NCI-H748 treated with DMSO at 0.1 percent for 48 hours (cell line): ENCODE measurements around the gene CBFA2T3.

Source experiments
- DNase-seq: peaks from one replicate; lab custom pipeline; 2025; lab: John Stamatoyannopoulos, UW

Gene CBFA2T3

DNA sequence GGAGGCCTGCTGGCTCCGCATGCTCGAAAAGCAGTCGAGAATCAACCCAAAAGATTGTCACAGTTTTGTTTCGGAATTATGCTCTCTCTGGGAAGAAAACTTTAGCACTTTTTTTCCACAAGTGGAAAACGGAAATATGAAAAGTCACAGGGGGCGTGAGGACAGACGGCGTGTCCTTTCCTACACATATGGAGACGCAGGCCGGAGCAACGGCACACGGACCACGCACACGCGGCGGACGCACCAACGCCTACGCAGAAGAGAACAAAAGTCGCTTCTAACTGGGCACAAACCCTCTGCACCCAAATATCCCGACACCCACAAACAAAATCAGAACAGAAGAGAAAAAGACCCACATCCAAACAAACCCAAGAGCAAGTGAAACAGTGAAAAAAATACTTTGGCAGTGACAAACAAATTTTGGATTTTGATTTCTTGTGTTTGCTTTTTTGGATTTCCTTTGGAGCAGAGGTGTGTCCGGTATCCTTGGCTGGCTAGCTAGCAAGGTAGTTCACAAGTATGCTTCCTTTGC is 101.2 kb downstream of the CBFA2T3 start:
- no peak for DNase-seq

DNA sequence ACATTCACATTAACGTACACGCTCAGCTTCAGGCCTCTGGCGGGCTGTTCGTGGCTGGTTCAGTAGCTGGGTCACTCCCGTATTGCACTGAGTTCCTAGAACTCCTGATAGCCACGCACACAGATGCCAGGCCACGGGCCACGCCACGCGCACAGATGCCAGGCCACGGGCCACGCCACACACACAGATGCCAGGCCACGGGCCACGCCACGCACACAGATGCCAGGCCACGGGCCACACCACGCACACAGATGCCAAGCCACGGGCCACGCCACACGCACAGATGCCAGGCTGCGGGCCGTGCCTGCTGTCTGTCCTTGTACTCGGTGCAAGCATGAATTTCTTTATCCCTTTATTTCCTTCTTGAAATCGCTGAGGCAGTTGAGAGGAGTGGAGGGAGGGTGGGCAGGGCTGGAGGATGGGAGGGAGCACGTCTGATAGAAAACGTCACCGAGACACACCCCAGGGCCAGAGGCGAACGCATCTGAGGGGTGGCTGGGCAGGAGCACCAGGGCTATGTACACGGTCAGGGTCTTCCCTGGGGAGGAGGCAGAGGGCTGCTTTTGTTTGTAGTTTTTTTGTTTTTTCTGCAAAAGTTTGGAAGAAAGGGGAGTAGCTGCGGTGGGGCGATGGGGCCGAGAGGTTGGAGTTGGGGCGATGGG is 101.9 kb downstream of the CBFA2T3 start:
- no peak for DNase-seq

DNA sequence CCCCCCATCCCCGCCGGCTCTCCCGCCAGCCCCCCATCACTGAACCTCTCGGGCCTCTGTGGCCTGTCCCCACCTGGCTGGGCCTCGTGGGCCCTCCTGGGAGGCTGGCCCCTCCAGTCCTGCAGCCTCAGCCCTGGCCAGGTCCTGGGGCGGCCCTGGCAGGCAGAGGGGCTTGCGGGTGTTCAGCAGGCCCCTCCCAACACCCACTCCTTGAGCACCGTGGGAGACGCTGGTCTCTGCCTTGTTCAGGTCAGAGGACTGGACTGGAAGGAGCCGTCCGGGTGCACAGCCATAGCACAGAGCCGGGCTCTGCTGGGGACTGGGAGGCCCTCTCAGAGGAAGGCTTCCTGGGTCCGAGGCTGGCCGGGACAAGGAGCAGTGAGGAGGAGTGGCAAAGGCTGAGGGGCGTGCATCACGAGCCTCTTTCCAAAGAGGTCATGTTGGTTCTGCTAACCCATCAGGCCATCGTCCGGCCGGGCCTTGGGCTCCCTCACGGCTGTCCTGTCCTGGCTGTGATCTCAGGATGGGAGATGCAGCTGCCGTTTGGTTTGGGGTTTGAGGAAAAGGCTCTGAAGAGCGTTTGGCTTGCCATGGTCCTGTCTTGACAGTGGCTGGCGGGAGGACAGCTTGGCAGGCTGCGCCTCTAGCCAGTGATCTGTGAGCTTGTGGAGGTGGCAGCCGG is 104.2 kb downstream of the CBFA2T3 start:
- no peak for DNase-seq

DNA sequence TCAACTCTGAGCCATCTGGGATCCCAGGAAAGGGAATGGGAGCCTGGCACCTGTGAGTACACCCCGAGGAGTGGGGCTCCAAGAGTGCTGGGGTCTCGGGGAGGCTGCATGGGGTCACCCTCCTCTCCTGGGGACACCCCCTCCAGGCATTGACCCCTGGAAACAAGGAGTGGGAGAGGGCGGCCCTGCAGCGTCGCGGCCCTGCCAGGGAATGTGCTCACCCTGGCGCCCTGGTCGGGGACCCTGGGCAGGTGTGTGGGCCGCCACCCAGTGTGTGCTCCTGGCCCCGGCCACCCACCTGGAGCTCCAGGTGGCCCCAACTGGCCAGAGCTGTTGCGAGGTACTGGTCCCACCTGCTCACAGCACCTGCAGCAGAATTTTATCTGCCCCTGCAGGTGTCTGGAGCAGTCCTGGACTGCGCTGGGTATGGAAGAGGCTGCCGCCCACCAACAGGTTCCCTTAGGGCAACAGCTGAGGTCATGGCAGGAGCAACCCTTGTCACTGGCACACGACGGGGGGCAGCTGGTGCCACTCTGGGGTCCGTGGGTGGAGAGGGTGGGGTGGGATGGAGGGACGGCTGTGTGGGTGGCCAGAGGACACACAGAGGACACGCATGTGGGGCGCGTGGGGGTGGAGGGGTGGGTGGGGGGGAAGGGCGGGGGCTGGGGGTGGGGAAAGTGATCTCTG is 105.1 kb downstream of the CBFA2T3 start:
- no peak for DNase-seq

DNA sequence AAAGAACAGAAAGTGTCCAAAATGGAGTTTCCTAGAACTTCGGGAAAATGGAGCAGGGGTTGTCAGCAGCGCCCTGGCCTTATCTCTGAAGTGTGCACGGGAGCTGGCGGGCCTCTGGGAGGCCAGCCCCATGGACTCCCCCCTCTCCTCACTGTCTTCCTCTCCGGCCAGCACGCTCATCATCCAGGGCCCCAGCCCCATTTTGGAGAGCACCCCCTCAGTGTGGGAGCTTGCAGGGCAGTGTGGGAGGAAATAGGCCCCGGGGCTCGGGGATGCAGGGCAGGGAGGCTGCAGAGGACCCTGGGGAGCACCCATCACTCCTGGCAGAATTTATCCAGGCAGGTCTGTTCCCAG is 105.7 kb downstream of the CBFA2T3 start:
- no peak for DNase-seq

DNA sequence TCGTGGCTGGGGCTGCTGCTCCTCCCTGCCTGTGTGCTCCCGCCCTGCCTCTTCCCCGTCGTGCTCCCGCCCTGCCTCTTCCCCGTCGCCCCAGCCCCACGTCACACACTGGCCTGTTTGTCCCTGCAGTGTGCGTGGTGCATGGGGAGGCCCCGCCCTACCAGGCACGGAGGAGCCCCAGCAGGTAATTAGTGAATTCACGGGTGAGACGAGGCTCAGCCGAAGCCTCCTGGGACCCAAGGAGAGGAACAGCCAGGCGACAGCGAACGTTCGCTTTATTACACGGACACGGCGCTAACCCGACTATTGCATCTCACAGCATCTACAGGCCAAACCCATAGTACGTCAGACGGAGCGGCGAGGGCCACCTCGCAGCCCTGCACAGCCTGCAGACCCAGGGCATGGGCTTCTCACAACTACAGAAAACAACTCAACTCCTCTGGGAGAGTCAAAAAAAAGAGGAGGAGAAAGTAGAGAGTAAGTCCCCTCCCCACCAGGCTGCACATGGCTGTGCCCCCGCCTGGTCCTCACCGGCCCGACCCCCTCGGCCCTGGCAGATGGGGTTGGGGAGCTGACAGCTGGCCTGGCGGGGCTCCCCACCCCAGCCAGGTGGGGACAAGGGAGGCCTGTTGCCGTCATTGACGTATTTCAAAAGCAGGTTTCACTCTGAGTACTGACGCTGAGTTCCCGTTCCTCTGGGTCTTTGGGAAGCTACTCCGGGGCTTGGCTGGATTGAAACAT is 106.2 kb downstream of the CBFA2T3 start:
- DNase-seq, result no peak

DNA sequence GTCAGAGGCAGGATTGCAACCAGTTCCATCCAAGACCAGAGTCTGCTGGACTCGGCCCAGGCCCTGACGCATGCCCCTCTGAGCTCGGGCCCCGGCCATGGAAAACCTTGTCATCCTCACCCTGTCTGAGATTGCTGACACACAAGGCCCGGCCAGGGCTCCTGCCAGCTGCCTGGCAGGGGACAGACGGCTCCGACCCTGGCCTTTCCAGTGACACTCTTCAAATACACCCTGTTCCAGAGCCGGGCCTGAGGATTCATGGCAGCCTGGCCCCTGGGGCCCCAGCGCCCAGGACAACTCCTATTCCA is 107.4 kb downstream of the CBFA2T3 start:
- no peak for DNase-seq

DNA sequence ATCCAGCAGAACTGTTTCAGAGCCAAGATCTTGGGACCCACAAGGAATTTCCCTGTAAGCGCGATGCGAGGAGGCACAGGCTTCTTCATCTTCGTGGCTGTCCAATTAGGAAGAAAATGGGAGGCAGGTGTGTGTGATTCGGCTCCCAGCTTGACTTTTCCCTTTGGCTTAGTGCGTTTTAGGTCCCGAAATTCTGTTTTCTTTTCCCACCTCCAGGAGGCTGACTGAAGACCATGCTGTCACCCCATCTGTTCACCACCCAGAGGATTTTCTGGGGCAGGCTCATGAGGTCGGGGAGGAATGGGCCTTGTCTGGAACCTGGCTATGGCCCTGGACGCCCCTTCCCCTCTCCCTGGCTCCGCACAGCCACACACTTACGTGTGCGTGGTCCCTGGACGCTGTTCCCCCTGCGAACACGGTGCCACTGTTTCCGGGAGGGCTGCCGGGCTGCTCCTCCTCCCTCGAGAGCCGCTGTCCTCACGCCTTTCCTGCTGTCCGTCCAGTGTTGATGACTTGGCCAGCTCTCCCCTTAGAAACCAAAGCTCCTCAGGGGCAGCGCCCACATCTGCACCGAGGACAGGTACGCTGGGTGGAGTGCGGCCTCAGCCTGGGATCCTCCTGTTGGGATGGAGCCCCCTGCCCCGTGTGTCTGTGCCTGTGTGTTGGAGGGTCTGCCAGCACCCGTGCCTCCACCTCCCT is 107.9 kb downstream of the CBFA2T3 start:
- no peak for DNase-seq

DNA sequence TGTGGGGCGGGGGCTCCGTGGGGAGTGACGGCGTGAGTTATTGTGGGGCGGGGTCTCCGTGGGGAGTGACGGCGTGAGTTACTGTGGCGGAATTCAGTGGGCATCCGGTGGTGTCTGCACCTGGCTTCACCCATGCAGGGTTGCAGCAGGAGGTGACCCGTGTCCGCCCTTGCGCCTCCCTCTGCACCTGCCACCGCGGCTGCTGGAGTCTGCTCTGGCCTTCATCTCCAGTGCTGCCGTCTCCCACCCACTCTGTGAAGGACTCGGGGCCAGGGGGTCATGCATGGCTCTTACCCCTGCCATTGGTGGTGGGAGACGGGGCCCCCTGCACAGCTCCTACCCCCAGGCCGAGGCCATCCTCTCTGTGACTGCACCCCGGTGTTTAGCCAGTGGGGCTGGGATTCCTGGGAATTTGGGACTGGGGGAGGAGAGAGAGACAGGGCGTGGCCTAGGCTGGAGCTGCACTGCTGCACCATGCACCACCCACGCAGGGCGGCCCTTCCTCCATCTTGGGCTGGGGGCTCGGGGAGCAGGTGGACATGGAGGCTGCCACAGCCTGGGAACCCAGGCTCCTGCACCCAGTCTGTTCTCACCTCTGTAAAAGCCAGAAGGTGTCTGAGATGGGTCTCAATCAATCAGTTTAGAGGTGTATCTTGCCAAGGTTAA is 109.3 kb downstream of the CBFA2T3 start:
- DNase-seq, result no peak

DNA sequence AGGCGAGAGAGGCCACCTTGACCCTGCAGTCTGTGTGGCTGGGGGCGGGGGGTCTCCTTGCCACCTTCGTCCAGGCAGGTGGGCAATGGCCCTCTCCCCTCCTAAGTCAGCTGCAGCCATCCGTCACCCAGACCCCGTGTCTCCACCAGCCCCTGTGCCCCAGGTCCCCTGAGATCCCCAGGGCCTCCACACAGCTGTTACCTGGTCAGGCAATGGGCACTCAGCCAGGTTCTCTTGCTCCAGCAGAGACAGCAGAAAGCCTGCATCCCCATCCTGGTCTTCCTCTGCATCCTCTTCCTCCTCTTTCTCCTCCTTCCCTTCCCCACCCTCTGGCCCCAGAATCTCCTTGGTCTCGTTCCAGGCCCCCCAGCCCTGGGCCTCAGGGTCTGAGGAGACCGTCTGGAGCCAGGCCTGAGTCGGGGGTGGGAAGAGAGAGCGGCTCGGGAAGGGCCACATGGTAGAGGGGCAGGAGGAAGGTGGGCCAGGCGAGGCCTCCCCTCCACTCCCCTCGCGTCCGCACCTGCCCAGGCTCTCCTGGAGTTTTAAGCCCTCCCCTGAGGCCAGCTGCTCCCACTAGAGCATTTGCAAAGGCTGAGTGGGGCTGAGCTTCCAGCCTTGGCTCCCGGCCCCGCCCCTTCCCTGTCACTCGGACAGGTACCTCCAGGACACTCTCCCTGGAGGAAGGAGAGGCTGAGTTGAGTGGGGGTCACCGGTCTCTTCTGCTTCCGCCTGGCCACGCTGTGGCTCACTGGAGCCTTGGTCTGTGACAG is 110.7 kb downstream of the CBFA2T3 start, which contains the start of gene PABPN1L:
Gene PABPN1L (minus strand): TSS at position 510 of the 770 bp plus-strand sequence. CDS start 54 bp downstream, at position 456.
- no peak for DNase-seq

DNA sequence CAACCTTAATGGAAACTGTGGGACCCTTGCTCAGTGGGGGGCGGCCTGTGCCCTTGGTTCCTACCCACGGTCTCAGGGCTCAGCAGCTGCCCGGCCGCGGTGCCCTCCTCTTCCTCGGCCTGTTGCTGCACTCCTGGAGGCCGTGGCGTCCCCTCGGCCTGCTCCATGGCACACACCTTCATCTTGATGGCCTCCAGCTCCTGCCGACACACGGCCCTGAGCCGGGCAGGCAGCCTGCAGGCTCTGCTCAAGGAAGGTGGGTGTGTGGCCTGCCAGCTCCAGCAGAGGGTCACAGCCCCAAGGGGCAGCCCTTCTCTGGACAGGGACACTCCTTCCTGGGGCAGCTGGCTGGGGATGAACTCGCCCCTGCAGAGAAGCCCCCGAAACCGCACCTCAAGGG is 111.3 kb downstream of the CBFA2T3 start:
- DNase-seq, result no peak

DNA sequence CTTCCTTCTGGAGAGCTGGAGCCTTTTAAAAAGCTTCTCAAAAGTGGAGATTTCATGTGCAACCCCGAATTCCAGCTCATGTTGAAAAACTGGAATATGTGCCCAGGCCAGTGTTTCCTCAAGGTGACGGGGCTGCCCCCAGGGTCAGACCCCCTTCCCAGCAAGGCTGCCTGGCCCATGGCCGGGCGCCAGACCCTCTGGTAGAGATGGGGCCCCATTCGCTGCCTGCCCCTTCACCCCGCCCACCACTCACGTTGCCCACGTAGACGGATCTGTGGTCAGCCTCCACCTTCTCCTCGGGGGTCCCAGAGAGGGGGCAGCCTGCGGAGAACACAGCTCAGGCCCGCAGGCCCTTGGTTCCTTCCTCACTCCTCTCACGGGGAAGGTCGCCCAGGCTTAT is 111.7 kb downstream of the CBFA2T3 start:
- no peak for DNase-seq

DNA sequence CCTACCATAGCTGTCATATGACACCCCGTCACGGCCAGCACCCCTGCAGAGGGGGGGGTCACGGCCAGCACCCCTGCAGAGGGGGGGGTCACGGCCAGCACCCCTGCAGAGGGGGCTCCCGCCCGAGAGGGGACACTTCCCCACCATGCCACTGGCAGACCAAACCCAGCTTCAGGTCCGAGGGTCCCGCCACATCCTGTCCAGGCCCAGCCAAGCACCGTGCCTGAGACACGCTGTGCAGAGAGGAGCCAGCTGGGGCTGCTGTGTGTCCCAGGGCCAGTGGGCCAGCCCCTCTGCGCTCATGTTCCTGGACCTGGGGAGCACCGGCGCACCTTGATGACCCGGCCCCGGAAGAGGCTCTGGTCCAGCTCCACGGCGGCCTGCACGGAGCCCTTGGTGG is 112.5 kb downstream of the CBFA2T3 start:
- no peak for DNase-seq

DNA sequence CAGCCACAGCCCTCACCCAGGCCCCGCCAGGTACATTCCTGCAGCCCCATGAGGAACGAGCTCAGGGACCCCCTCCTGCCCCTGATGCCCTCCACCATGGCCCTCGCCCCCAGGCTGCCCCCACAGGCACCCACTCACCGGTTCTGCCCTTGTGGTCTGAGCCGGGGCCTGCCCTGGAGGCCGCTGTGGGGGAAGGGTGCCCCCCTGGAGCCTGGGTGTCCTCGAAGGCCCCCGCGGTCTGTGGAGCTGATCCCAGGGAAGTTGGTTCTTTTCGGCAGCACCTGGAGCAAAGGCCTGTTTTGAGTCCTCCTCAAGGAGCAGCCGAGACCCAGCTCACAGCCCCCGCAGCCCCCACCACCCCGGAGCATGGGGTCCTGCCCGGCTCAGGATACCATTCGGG is 112.9 kb downstream of the CBFA2T3 start:
- DNase-seq, result no peak

DNA sequence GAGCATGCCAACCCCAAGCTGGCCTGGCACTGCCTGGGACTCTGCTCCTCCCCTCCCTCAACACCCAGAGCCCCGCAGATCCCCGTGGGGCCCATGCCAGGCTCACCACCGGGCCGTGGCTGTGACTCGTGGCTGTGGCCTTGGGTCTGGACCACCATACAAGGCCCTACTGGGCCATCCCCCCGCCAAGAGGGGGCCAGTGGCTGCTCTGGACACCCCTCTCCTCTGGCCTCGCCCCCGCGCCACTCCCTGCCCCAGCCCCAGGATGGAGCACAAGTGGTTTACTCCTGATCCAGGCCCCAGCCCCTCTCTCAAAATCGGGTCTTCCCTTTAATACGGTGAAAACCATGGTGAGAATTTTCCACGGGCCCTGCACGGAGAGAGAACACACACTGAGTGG is 113.6 kb downstream of the CBFA2T3 start:
- no peak for DNase-seq

DNA sequence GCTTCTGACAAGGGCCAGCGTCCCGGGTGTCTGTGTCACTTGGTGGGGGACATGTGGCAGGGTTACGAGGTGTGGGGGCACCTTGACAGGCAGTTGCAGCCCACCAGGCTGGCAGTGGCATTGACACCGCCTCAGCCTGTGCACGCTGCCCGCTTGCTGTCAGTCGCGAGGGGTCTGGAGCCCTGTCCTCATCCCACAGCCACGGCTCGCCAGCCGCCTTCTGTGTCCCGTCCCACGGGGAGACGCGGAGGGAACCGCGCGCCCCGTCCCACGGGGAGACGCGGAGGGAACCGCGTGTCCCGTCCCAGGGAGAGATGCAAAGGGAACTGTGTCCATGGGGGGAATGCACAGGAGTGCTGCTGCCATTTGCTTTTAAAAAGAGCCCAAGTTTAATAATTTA is 114.0 kb downstream of the CBFA2T3 start:
- no peak for DNase-seq

DNA sequence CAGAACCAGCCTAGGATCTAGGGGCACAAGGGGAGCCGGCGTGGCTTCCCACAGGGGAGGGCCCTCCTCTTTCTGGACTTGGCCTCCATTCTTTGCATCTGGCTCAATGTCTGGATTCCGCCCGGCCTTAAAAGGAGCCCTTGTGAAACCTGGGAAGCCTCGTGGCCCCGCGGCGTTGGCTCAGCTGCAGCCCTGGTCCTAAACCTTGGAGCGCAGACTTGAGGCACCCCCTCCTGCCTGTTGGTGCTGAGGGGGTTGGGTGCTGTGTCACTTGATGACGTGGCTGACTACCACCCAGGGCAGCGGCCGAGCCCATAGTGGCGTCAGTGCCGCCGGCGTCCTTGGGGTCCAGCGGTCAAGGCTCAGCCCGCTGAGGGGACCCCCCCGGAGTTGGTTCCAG is 115.6 kb downstream of the CBFA2T3 start:
- no peak for DNase-seq

DNA sequence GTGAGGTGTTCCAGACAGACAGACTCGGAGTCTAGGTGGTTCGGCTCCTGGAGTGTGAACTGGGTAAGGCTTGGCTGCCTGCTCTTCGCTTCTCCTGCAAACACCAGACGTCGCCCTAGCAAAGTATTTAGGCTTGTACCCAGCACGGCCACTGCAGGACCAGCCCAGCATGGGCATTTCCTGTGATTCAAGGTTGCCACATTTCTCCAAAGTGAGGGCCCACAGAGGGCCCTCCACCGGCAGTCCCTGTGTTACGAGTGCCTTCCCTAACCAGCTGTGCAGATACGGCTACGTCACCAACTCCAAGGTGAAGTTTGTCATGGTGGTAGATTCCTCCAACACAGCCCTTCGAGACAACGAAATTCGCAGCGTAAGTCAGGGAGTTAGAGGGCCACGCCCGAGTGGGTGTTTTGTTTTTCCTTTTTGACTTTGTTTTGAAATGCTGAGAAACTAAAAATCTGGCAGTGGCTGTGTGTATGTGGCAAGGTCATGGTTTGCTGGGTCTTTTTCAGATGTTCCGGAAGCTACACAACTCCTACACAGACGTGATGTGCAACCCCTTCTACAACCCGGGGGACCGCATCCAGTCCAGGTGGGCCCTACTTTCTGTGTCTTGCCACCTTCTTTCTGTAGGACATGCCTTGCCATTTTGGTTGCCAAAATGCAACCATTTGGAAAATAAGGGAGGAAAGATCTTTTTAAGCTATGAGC is 117.5 kb downstream of the CBFA2T3 start:
- DNase-seq, result no peak

DNA sequence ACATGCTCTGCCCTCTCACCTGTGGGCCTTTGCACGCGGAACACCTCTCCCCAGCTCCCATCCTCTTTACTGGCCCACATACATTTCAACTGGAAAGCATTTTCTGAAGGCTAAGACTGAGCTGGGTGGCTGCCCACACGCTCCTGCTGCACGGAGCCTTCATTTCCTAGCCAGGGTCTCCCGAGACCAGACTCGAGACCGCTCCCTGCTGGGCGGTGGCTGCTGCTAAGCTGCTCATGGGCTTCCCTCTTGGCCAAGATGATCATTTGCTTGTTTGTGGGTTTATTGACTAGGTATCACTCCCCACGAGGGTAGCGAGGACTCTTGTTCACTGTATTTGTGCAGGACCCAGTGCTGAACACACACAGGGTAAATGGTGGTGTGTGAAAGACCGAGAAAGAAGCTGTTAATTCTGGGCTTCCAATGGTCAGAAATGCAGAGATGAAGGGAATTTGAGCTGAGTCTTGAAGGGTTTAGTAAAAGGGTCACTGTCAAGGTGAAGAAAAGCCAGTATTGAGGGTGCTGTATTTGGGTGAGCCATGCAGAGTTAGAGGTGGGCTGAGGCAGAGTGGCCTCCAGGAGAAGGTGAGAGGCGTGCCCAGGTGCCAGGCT is 119.2 kb downstream of the CBFA2T3 start:
- no peak for DNase-seq
